Activated T-helper 1 cell treated with Interleukin-2 at 50 U/mL for 16 hours (primary cell): Measurements from ENCODE around the gene NR2E1.

Source experiments
- DNase-seq: peaks from one replicate; pipeline ENCODE4 v3.0.0-alpha.2; 2020; ENCODE audit warnings: low read depth

NR2E1 gene

DNA sequence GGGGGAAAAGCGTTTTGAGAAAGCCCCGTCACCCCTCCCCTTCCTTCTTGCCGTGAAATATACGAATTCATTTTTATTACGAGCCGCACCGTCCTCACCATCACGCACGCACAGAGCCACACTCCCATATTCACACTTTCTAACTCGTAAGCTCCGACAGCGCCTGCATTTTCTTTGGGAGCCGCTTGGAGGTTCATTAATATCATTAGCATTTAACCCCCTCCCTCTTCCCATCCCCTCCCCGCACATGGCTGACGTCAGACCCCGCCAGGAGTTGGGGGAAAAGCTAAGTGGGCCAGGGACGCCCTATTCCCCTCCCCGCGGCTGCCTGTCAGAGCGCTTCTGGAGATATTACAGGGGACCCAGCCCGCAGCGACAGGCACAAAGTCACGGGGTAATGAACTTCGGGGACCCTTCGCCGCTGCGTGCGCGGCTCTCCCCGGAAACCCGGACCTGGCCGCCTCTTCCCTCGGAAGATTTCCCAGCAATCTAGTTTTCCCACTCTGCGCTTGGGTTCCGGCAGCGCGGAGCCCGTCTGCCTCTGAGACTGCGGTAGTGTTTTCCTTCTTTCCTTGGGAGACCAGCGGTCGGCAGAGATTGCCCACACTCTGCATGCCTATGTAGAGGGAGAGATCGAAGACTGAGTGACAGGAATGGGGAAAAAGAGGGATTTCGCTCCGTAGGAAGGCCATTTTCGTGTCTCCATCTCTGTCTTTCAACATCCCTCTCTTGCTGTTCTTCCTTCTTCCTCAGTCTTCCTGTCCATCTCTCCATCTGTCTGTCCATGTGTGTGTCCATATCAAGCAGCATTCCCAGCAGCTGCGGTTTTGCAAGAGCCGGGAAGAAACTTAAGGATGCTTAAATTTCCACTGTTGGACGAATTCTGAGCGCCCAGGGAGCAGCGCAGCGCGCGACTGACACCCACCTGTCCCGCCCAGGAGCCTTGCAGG, at the start of gene NR2E1:
Gene NR2E1, plus strand, starts transcription at position 309 of the 950 bp plus-strand sequence. CDS start 744 bp downstream, outside the sequence.
- no peak for DNase-seq

DNA sequence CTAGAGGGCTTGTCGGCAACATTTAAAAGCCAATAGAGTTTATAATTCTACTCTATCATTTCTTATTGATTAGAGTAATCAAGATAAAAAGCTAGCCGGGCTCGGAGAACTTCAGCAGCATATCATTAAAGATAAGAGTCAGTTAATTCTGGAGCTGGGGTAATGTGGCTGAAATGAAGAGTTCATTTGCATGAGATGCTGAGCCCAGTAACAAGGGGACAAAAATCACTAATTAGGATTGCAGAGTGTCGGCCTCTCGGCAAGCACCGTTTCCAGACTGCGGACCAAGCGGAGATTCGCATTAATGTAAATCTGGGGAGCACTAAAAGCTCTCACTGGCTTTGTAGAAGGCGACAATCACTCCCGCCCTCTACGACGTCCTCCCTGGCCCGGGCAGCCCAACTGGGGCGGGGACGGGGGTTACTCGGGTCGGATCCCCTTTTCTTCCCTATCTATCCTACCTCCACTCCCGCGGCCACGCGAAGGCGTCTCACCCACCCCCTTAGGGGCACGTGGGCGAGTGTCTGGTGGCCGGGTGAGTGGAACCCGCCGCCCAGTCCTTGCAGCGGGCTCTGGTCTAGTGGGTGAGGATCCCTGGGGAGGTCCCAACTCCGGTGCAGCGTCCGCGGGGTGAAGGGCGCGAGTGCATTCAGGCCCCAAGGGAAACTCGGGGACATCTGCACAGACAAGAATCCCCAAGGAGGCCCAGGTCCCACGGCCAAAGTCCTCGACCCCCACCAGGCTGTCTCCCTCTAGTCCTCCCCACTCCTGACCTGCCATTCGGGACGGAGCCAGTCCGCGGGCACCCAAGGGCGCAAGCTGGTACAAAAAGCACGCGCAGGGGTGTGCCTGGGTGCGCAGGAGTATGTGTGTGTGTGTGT, 49.0 kb upstream of the NR2E1 start:
- no peak for DNase-seq

DNA sequence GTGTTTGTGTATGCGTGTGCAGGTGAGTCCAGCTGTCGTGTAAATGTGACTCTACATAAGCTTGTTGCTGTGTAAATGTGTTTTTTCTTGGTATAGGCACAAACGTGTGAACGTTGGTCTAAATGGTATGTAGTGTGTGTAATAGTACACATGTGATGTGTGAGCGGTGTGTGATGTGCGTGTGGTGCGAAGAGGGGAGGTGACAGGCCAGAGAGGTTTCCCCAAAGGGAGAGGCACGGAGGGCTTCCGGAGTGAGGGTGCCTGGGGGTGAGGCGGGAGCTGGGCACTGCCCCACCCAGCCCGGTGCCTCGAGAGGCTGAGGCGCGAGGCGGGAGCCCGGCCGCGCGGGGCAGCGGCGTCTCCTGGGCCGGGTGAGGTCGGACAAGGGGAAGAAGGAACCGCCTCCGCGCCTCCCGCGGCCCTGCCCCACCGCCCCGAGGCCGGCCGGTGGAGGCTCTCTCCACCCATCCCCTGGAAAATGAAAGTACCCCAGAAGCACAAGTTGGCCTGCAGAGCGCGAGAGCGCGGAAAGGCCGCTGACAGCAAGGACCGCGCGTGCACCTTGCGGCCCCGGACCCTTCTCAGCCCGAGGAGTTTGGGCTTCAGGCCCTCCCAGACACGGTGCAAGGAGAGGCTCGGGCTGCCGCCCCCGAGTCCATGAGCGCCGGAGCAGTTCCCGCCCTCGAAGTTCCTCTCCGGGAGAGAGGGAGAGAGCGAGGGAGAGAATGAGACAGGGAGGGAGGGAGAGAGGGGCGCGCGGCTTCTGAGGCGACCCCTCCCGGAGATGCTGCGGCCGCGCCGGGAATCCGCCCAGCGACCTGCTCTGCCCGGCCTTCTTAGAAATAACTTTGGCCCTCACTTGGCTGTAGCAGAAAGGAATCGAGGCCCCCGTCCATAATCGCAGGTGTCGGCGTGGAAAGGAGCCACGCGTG, 48.1 kb upstream of the NR2E1 start:
- no peak for DNase-seq

DNA sequence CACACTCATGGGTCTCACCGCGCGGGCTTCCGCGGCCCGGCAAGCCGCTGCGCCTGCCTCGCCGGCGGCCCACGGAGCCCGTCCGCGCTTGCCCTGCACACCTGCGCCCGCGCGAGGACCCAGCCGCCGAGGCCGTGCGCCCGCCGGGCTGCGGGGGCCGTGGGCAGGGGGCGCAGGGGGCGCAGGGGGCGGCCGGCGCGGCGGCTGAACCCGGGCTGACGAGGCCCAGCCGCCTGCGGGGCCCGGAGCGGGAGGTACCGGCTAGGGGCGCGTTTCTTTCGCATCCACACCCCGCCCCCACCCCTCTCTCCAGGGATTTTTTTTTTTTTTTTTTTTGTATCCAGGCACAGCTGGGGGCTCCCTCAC, 47.5 kb upstream of the NR2E1 start:
- DNase-seq: no peak

DNA sequence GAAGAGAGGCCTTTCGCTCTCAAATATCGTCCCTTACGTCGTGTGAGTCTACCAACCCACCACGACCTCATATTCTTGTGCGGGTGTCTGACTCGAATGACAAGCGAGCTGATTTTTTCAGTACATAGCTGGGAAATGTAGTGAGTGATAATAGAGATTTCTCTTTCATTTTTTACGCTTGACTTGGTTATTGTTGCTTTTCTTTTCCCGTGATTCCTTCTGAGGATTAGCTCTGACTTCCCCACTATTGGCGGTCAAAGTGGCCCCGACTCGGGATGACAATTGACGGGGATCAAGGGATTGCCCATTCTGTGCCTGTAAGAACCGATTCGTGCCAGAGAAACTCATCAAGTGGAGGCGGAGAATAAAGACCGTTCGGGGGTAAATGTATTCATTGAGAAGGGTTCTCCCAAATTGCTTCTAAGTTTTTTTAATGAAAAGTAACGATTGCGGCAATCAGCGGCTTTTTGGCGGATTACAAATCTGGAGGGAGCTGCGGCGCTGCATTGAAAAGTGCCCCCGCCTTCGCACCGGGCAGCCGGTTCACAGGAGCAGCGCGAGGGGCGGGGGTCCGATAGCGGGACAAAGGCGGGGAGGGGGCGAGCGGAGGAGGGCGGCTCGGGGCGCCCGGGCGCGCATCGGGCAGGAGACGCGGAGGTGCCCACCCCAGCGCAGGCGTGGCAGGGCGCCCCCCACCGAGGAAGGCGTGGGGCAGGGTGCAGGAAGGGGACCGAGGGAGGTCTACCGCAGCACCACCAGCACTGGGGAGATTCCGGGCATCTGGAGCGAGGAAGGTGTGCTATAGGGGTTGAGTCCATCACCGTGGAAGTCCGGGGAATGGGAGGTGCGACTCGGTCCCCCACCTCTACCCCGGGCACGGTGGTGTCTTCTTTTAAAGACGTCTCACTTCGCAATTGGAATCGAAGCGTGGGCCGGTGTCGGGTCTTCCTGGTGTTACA, 46.7 kb upstream of the NR2E1 start:
- no peak for DNase-seq

DNA sequence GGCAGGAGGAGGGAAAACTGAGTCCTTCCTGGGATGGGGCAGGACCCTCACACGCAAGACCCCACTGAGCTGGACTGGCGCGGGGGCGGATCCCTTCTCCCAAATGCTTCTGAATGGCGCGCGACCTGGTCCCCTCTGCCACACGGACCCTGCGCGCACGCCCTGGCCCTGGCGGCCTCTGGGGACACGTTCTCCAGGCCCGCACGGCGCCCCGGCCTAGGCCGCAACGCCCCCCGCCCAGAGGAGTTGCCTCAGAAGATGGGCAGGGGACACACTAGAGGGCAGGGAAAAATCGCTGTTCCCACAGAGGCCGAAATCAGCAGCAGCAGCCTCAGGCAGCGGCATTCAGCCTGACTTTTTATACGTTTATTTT, 46.1 kb upstream of the NR2E1 start:
- DNase-seq: no peak

DNA sequence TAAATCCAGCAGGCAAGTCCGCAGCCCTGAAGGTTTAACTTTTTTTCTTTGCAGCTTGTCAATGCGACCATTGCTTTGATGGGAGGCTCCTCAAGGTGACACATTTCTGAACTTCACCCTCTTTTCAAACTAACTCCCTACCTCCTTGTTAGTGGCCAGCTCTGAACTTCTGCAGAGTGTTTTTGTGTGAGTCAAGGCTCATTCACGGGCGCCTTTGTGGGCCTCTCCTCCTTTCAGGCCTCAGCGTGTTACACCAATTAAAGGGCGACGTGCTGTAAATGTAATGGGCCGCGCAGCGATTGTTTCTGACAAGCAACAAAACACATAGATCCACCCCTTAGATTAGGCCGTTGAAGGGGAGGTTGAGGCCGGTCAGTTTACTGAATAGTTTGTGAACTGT, 45.5 kb upstream of the NR2E1 start:
- no peak for DNase-seq

DNA sequence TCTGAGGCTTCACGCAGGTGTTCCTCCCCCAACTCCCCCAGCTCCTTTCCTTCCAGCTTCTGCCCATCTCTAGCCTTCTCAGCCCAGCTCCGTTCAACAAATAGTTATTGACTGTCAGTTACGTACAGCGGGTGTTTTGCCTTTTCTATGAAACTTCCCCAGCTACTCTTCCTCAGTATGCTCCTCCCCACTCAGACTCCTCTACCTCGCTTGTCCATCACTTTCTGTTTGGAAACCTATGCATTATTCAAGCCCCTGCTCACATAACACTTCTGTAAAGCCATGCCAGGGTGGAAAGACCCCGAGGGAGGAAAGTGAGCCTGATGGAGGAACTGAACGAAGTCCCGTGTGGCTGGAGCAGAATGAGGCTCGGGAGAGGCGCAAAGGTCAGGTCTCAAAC, 44.2 kb upstream of the NR2E1 start:
- no peak for DNase-seq

DNA sequence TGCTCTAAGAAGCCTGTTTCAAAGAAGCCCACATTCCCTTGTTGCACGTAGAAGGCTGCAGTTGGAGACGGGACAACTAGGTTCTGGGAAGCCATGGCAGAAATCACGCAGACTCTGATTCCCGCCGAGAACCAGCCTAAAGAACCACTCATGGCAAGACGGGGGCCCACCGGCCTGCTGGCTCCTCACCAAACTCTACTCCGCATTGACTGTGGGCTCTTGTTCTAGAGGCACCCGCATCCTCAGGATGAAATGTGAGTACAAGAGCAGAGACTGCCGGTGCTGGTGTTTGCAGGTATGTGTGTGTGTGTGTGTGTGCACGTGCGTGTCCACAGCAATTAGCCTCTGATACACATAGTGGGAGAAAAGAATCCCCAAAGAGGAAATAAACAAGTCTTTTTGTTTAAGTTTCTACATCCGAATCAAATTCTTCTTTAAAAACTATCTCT, 42.3 kb upstream of the NR2E1 start:
- no peak for DNase-seq

DNA sequence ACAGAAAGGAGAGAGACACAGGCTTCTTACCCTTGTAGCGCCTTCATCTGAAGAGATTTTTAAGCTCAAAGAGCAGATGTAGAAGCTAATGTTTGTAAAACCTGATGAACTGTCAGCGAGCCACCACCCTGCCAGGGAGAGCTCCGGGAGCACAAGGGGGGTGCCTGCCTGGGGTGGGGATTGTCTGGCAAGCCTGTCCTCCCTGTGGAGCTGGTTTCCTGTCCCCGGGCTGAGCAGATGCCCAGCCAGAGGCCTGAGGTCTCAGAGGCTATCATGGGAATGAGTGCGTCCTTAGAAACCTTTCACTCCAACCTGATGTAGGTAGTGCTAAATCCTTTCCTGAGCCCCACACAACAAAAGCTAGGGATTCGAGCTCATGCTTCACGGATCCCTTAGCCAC, 41.9 kb upstream of the NR2E1 start:
- no peak for DNase-seq

DNA sequence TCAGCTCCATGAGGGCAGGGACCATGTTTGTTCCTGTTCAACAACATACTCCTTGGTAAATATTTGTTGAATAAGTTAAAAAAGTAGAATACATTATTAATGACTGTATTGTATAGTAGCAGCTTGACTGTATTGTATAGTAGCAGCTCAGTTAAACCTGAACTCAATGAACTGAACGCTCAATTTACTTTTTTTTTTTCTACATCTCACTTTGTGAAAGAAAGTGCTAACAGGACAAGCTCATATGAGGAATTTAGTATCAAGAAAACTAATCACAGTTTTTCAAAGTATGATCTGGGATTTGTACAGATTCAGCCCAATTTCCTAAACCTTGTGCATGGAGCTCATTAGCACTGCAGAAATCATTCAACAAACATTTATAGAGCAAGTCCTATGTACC, 38.8 kb upstream of the NR2E1 start:
- no peak for DNase-seq

DNA sequence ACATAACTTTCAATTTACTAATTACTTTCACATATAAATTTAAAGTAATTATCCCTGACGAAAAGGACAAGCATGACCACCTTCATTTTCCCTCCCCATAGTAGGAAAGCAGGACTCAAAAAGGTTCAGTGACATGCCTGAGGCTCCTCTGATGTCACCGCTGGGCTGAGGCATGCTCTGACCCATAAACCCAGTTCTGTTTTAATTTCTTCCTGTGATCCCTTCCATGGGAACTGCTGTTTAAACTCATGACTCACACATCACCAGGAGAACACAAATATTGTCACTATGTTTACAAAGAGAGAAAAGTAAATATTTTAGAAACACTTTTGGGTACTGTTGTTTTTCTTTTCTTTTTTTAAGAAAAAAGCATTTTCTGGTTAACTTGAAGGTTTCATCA, 38.0 kb upstream of the NR2E1 start:
- no peak for DNase-seq

DNA sequence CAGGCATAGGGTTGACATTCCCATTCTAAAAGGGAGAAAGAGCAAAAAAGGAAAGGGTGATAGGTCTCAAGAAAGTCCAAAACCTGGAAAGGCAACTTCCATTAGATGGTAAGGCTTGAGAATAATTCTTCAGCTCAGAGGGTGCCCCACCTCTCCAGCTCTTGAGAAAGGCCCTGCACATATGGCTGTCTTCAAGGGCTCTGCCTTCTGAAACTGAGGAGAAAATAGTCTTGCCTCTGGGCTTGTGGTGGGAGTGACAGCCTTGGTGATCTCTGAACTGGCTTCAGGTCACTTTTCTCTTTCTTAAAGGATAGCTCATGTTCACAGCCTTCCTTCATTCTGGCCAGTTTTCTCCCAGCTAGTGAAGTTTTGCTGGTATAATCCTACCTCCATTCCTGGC, 35.6 kb upstream of the NR2E1 start:
- no peak for DNase-seq

DNA sequence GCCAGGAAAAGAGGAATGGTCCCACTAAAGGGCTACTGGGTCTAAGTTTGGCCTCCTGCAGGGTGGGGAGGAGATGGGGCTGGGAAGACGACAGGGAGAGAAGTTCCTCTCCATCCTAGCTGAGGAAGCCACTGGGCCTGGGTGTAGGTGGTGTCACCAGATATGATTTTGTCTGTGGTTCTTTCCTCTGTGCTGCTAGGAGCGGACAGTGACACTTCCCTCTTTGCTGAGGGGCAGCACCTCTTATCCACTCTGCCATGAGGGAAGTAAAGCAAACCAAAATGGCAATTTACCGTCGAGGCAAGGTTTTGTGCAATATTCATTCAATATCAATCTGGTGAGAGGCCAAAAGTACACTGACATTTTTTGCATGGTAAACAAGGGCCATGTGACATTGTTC, 33.0 kb upstream of the NR2E1 start:
- DNase-seq: no peak

DNA sequence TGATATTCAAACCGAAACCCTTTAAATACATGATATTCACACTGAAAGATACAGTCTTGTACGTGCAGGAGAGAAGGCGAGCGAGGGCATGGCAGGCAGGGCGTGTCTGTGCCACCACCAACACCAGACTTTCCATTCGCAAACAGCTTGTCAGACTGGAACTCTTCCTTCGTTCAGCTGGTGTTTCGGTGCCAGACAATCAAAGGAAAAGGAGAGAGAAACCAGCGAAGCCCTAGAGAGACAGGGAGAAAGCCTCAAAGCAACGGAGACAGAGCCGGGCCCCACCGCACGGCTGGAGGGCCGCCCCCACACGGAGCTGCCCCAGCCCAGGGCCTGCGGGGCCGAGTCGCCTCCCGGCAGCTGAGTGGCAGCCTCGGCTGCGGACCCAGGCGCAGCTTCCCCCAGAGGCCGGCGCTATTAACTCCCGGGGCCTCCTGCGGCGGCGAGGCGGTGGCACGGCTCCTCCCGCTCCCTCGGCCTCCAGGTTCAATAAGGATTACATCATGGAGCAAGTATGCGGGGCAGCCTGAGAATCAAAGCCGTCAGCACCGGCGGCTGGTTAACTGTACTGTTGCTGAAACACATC, 32.1 kb upstream of the NR2E1 start:
- DNase-seq: no peak

DNA sequence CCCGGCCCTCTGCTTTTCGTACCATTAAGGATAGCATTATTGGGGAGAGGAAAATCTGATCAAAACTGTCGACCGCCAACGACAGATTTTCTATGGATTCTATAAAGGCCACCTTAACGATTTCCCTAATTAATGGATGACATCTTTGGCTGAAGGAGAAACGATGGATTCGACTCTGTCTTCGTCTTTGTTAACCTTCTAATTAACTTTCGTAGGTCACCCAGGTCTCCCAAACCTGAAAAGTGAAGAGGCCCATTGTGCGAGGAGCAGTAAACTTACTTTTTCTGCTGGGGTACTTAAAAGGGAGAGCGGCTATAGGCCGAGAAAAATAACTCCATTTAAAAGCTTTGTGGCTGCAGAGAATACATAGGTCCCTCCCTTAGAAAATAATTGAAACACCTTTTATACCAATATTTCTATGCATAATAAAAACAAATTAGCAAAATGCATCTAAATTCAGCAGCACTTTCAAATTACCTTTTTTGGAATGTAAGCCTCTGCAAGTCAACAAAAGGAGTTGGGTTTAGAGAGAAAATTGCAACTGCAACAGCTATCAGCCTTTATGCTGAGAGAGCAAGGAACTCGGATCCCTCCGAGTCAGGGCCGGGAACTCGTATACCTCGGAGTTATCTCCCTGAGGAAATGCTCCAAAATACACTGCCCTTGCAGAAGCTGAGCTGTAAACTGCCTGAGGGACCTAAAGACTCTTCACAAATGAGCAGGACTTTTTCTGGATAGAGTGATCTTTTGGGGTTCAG, 31.4 kb upstream of the NR2E1 start:
- DNase-seq: no peak

DNA sequence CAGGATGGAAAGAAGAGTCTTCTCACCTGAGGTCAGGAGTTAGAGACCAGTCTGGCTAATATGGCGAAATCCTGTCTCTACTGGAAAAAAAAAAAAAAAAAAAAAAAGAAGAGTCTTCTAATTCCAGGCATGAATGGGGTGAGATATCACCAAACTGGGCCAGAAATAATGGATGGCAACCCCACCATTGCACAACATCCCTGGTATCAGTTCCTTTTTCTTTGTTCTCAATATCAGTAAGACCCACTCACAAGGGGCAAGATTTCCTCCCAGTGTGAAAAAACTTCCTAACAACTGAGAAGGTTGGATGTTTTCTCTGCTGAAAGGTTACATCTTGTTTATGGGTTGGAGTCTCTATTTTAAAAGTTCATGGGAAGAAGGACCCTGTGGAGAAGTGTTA, 23.6 kb upstream of the NR2E1 start:
- DNase-seq: no peak

DNA sequence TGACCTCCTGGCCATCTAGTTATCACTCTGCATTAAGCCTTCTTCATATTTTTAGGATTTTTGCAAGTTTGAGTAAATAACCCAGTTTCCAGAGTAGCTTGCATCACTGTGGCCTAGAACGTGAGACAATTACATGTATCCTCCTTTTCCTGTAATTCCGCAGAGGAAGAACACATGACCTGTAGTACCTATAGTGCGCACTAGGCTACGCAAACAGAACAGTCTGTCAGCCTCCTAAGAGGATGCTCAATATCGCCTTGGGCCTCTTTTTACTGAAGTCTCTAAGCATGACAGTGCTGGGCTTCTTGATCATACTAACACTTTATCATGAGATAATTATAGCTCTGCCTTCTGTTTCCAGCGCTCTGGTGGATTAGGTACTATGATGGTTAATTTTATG, 20.2 kb upstream of the NR2E1 start:
- DNase-seq: no peak

DNA sequence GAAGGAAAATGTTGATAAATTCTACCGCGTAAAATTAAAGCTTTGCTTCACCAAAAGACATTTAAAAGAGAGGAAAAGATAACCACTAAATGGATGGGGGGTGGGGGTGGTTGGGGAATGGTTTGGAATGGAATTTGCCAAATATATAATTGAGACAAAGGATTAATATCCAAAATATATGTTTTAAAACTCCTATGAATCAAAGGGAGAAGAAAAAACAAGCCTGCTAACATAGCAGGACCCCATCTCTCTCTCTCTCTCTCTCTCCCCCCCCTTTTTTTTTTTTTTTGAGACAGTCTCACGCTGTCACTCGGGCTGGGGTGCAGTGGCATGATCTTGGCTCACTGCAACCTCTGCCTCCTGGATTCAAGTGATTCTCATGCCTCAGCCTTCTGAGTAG, 13.4 kb upstream of the NR2E1 start:
- DNase-seq: no peak
